OCI-LY7 (cell line): ENCODE measurements around the gene BICDL2. TPM values are rescaled to one million over a fixed set of nuclear protein-coding genes. Genes with fewer than 3 reads are reported as not detected.

Experiments
- BruUV-seq: library from RNA; stranded (reverse); fragments of 400-500 nt; replicated peaks from 2 replicates; lab custom pipeline; 2021; lab: Mats Ljungman, UMichigan
- CTCF ChIA-PET: fragments of 300-600 bp; sonication (Branson Sonifier 250); formaldehyde crosslinking; loops from one replicate; lab custom pipeline; 2022; ENCODE audit warnings: antibody characterized with exemption; ENCODE audit not compliant: unreplicated experiment; lab: Charles Lee
- POLR2A ChIA-PET: fragments of 300-600 bp; sonication (Branson Sonifier 250); formaldehyde crosslinking; loops from one replicate; lab custom pipeline; 2022; ENCODE audit warnings: antibody characterized with exemption; lab: Charles Lee
- DNase-seq: peaks from one replicate; pipeline ENCODE4 v3.0.0-alpha.2; 2015; ENCODE audit warnings: low spot score
- H2AFZ ChIP-seq: fragments of 200-600 bp; sonication (generic), shearing (Covaris generic); 2 replicates; pipeline ENCODE4 v1.6.1; 2014; ENCODE audit warnings: mild to moderate bottlenecking, antibody characterized with exemption, low read length, moderate library complexity
- H3K27ac ChIP-seq: fragments of 200-600 bp; sonication (generic); 2 replicates; pipeline ENCODE4 v1.5.1; 2014; ENCODE audit warnings: mixed run types, low read depth, mild to moderate bottlenecking, moderate library complexity, low read length, inconsistent platforms; ENCODE audit not compliant: poor library complexity, severe bottlenecking
- H3K36me3 ChIP-seq: fragments of 200-600 bp; sonication (generic); 2 replicates; pipeline ENCODE4 v1.6.1; 2014; ENCODE audit warnings: mild to moderate bottlenecking, antibody characterized with exemption, low read length, moderate library complexity, mixed read lengths; ENCODE audit not compliant: insufficient read depth
- H3K4me1 ChIP-seq: fragments of 200-600 bp; sonication (generic); 2 replicates; pipeline ENCODE4 v1.5.1; 2014; ENCODE audit warnings: mild to moderate bottlenecking, low read length; ENCODE audit not compliant: insufficient read depth, poor library complexity, severe bottlenecking
- H3K4me2 ChIP-seq: fragments of 200-600 bp; sonication (generic); 2 replicates; pipeline ENCODE4 v1.6.1; 2014; ENCODE audit warnings: mild to moderate bottlenecking, low read length
- H3K4me3 ChIP-seq: fragments of 200-600 bp; sonication (generic); 2 replicates; pipeline ENCODE4 v1.5.1; 2014; ENCODE audit warnings: mild to moderate bottlenecking, low read depth, low read length; ENCODE audit not compliant: poor library complexity, severe bottlenecking
- H3K79me2 ChIP-seq: fragments of 200-600 bp; sonication (generic); 2 replicates; pipeline ENCODE4 v1.6.1; 2016; ENCODE audit warnings: low read depth, mild to moderate bottlenecking, low read length, moderate library complexity, mixed read lengths; ENCODE audit not compliant: insufficient read depth
- H3K9me2 ChIP-seq: fragments of 200-600 bp; sonication (generic); 2 replicates; pipeline ENCODE4 v1.6.1; 2016; ENCODE audit warnings: mild to moderate bottlenecking, low read length, mixed read lengths; ENCODE audit not compliant: insufficient read depth
- H3K9me3 ChIP-seq: fragments of 200-600 bp; sonication (generic); 2 replicates; pipeline ENCODE4 v1.6.1; 2014; ENCODE audit warnings: mild to moderate bottlenecking, mixed run types, low read length, mixed read lengths
- H4K20me1 ChIP-seq: fragments of 200-600 bp; sonication (generic); 2 replicates; pipeline ENCODE4 v1.6.1; 2014; ENCODE audit warnings: mild to moderate bottlenecking, antibody characterized with exemption, low read length, moderate library complexity, mixed read lengths; ENCODE audit not compliant: insufficient read depth
- CTCF ChIP-seq: fragments of 200-600 bp; sonication (generic); conservative IDR thresholded peaks from 2 replicates; pipeline ENCODE4 v1.5.1; 2014; ENCODE audit warnings: mild to moderate bottlenecking, antibody characterized with exemption, low read length, moderate library complexity, mixed read lengths
- EZH2phosphoT487 ChIP-seq: fragments of 200-600 bp; sonication (generic); IDR thresholded peaks from 2 replicates; pipeline ENCODE4 v1.6.1; 2018; ENCODE audit warnings: low read depth, borderline replicate concordance, mild to moderate bottlenecking, mixed run types, antibody characterized with exemption, low read length, moderate library complexity, mixed read lengths
- intact Hi-C: fragments of 100-400 bp; cut with micrococcal nuclease; formaldehyde crosslinking; loops from one replicate; pipeline ENCODE4 v1.10.0; 2022; ENCODE audit not compliant: unreplicated experiment
- total RNA-seq, 2 experiments: library from RNA; depleted of rRNA in 1 of 2; stranded (reverse); fragments of >200 nt in 1 of 2; shearing (Covaris generic) in 1 of 2; gene quantifications; 2 replicates each; pipeline ENCODE4 v1.2.3, GENCODE V29; 2014 to 2022

Gene BICDL2
- total RNA-seq, 2 experiments from 2014 or later: not detected

GRCh38 chr16:3044708-3045107, 8.0 kb upstream of the BICDL2 start:
- Histone ChIP-seq H2AFZ (no peak overlapping the region), H4K20me1 (no peaks in the 10 kb centered on the region), H3K4me1 (peaks cover 9% of the 10 kb centered on the region), H3K36me3 (no peaks in the 10 kb centered on the region), H3K4me3 (no peak overlapping the region), H3K9me3 (no peaks in the 10 kb centered on the region), H3K79me2 (no peaks in the 10 kb centered on the region), H3K4me2 (no peak overlapping the region), H3K9me2 (no peaks in the 10 kb centered on the region), H3K27ac (no peak overlapping the region)
- BruUV-seq: no TSS peak
- ChIA-PET CTCF (no interaction called here), POLR2A (interaction anchor here (1.3 kb wide), 1 partner anchor 13 kb away, joined by 5 read pairs; no protein-coding TSS in a partner anchor)
- DNase-seq: no peak
- intact Hi-C loops: no loop called here
- TF ChIP-seq CTCF (no peak), EZH2phosphoT487 (no peak)

DNA sequence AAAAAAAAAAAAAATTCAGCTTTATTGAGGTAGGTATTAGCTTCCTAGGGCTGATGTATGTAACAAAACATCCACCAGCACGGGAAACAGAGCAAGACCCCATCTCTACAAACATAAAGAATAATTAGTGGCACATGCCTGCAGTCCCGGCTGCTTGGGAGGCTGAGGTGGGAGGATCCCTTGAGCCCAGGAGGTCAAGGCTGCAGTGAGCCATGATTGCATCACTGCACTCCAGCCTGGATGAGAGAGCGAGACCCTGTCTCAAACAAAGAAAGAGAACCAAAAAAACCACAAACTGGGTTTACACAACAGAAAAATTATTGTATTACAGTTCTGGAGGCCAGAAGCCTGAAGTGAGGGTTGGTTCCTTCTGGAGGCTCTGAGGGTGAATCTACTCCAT, 5.6 kb upstream of the BICDL2 start:
- BruUV-seq: no TSS peak
- no peak for DNase-seq
- TF ChIP-seq EZH2phosphoT487: no peak
- Histone ChIP-seq H3K9me2 (no peaks in the 10 kb centered on the region), H3K4me1 (peaks cover 9% of the 10 kb centered on the region), H4K20me1 (no peaks in the 10 kb centered on the region), H3K9me3 (no peaks in the 10 kb centered on the region), H3K4me3 (no peak overlapping the region), H3K27ac (no peak overlapping the region), H3K36me3 (no peaks in the 10 kb centered on the region), H2AFZ (no peak overlapping the region), H3K4me2 (no peak overlapping the region), H3K79me2 (no peaks in the 10 kb centered on the region)
- ChIA-PET POLR2A (interaction anchor here (0.6 kb wide), 1 partner anchor 1227 kb away, joined by 3 read pairs; no protein-coding TSS in a partner anchor), CTCF (interaction anchor here (0.6 kb wide), 1 partner anchor 10 kb away, joined by 3 read pairs; no protein-coding TSS in a partner anchor)
- intact Hi-C loops: no loop called here

- H3K79me2 ChIP-seq: no peaks in the 10 kb centered on the region
- no TSS peak for BruUV-seq
- H4K20me1 ChIP-seq: no peaks in the 10 kb centered on the region
- no peak overlapping the region for H3K27ac ChIP-seq
- H3K9me2 ChIP-seq: no peaks in the 10 kb centered on the region
- ChIA-PET POLR2A (no interaction called here), CTCF (interaction anchor here (1.3 kb wide), 1 partner anchor 11 kb away, joined by 9 read pairs; no protein-coding TSS in a partner anchor)
- H3K4me1 ChIP-seq: no peaks in the 10 kb centered on the region
- no peak for DNase-seq
- no peak overlapping the region for H2AFZ ChIP-seq
- H3K9me3 ChIP-seq: no peaks in the 10 kb centered on the region
- H3K4me2 ChIP-seq: no peak overlapping the region
- TF ChIP-seq EZH2phosphoT487: no peak
- TF ChIP-seq CTCF: no peak
- intact Hi-C loops: no loop called here
- H3K4me3 ChIP-seq: no peak overlapping the region
- H3K36me3 ChIP-seq: no peaks in the 10 kb centered on the region
These were observed 2.2 kb upstream of the BICDL2 start for GRCh38 chr16:3038896-3039295.
